HL-60 (cell line): ENCODE data around the gene COPZ2.

Source experiments
- GABPA ChIP-seq: IDR thresholded peaks from 2 replicates; pipeline ENCODE4 v1.6.1; 2012; ENCODE audit warnings: low read depth
- POLR2AphosphoS5 ChIP-seq: IDR thresholded peaks from 2 replicates; pipeline ENCODE4 v1.6.1; 2012; ENCODE audit warnings: low read depth
- SPI1 ChIP-seq: IDR thresholded peaks from 2 replicates; pipeline ENCODE4 v1.6.1; 2012; ENCODE audit warnings: low read depth, mild to moderate bottlenecking, borderline replicate concordance
- TF ChIP-seq, protein P1 (sequence below): IDR thresholded peaks from one replicate; pipeline ENCODE4 v1.5.1; 2011; ENCODE audit warnings: low read length, control low read depth, inconsistent platforms; ENCODE audit not compliant: insufficient read depth
- TF ChIP-seq, protein P2 (sequence below): IDR thresholded peaks from 2 replicates; pipeline ENCODE4 v1.6.1; 2012; ENCODE audit warnings: low read depth; ENCODE audit not compliant: insufficient replicate concordance

DNA sequence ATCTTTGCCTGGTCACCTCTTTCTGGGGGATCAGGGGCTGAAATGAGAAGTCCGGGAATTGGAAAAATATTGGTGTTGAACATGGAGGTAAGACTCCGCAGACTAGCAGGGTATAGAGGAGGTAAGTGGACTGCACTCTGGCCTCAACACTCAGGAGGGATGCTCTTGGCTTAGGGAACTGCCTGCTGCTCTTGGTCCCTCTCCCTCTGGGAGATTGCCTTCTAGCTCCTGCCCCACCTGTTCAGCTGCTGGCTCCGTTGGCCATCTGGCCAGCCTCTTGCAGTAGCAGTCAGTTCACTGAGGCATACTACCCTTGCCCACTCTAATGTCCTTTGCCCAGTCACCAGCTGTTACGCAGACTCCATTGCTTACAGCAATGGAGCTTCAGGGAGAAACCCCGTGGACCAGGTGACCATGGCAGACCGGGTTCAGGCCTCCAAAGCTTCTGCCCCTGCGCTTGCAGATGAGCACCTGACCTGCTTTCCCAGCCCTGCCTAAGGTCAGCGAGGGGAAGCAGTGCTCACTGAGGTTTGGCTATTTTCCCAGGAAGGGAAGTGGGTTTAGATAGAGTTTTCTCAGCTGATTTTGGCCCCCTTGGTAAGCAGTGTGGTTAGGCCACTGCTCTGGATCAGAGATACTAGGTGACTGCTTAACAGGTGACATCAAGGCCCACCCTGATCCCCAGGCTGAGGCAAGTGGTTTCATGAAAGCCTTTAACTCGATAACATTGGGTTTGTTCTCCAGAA is 54.8 kb downstream of the COPZ2 start:
- TF ChIP-seq, protein P1, sequence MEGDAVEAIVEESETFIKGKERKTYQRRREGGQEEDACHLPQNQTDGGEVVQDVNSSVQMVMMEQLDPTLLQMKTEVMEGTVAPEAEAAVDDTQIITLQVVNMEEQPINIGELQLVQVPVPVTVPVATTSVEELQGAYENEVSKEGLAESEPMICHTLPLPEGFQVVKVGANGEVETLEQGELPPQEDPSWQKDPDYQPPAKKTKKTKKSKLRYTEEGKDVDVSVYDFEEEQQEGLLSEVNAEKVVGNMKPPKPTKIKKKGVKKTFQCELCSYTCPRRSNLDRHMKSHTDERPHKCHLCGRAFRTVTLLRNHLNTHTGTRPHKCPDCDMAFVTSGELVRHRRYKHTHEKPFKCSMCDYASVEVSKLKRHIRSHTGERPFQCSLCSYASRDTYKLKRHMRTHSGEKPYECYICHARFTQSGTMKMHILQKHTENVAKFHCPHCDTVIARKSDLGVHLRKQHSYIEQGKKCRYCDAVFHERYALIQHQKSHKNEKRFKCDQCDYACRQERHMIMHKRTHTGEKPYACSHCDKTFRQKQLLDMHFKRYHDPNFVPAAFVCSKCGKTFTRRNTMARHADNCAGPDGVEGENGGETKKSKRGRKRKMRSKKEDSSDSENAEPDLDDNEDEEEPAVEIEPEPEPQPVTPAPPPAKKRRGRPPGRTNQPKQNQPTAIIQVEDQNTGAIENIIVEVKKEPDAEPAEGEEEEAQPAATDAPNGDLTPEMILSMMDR, result no peak
- TF ChIP-seq POLR2AphosphoS5 (no peak), GABPA (no peak), SPI1 (peak; percentile 36; the same call in 1 of the 2 replicates)
- TF ChIP-seq, protein P2, sequence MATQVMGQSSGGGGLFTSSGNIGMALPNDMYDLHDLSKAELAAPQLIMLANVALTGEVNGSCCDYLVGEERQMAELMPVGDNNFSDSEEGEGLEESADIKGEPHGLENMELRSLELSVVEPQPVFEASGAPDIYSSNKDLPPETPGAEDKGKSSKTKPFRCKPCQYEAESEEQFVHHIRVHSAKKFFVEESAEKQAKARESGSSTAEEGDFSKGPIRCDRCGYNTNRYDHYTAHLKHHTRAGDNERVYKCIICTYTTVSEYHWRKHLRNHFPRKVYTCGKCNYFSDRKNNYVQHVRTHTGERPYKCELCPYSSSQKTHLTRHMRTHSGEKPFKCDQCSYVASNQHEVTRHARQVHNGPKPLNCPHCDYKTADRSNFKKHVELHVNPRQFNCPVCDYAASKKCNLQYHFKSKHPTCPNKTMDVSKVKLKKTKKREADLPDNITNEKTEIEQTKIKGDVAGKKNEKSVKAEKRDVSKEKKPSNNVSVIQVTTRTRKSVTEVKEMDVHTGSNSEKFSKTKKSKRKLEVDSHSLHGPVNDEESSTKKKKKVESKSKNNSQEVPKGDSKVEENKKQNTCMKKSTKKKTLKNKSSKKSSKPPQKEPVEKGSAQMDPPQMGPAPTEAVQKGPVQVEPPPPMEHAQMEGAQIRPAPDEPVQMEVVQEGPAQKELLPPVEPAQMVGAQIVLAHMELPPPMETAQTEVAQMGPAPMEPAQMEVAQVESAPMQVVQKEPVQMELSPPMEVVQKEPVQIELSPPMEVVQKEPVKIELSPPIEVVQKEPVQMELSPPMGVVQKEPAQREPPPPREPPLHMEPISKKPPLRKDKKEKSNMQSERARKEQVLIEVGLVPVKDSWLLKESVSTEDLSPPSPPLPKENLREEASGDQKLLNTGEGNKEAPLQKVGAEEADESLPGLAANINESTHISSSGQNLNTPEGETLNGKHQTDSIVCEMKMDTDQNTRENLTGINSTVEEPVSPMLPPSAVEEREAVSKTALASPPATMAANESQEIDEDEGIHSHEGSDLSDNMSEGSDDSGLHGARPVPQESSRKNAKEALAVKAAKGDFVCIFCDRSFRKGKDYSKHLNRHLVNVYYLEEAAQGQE, result no peak
